ENCODE data around the gene TBX10. TPM values are rescaled to one million over a fixed set of nuclear protein-coding genes. Genes with fewer than 3 reads are reported as not detected.
"Not testable (repeated sequence)": the region's sequence is repeated elsewhere in the genome, so short reads cannot be mapped to it uniquely, and the experiment has no call there.

TBX10 gene
- total RNA-seq, 1 donor = not detected

DNA sequence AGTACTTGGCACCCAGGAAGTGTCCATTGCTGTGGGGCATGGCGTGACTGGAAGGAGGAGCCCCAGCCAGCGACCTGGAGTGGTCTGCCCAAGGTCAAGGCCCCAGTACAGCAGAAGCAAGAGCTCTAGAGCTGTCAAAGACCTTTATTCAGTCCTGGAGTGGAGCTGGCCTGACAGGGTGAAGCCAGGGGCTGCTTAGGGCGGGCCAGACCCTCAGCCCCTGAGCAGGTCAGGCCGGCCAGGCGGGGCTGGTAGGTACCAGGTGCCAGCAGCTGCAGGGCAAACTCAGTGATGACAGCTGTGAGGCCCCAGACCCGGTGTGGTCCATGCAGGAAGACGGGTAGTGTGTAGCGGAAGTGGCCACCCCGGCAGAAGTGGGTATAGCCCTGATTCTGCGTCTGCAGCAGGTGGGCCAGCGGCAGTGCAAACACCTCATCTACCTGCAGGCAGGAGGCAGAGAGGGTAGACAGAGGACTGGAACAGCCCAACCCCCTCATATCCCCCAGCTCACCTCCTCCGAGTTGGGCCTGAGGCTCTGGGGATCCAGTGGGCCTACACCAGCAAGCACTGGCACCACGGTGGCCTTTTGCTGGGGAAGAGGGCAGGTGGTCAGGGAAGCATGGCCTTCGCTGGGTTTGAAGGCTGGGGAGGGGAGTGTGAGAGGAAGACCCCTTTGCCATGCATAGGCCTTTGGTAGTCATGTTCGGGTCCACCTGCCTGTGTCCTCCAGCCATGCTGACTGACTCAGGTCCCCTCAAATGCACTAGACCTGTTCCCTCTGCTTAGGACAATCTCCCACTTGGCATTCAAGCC, 11.5 kb downstream of the TBX10 start:
- TF ChIP-seq, protein P1, sequence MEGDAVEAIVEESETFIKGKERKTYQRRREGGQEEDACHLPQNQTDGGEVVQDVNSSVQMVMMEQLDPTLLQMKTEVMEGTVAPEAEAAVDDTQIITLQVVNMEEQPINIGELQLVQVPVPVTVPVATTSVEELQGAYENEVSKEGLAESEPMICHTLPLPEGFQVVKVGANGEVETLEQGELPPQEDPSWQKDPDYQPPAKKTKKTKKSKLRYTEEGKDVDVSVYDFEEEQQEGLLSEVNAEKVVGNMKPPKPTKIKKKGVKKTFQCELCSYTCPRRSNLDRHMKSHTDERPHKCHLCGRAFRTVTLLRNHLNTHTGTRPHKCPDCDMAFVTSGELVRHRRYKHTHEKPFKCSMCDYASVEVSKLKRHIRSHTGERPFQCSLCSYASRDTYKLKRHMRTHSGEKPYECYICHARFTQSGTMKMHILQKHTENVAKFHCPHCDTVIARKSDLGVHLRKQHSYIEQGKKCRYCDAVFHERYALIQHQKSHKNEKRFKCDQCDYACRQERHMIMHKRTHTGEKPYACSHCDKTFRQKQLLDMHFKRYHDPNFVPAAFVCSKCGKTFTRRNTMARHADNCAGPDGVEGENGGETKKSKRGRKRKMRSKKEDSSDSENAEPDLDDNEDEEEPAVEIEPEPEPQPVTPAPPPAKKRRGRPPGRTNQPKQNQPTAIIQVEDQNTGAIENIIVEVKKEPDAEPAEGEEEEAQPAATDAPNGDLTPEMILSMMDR (IDR thresholded peaks at IDR 0.05; ENCODE audit: insufficient read depth, low read length) = no peak

DNA sequence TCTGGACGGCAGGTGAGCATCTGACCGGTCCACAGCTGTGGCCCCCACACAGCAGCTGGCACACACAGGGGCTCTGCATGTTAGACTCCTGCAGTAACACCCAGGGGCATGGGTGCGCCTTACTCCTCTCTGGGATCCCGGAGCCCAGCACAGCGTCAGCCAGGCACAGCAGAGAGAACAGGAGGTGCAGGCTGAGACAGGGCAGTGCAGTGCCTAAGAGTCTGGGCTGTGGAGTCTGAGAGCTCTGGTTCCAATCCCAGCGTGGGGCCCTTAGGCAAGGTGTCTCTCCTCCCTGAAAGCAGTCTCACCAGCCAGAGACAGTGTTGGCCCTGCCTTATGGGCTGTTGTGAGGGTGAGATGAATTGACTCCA, 12.1 kb downstream of the TBX10 start:
- DNase-seq (ENCODE audit: low read depth) = no peak
- TF ChIP-seq, protein P1 (IDR thresholded peaks at IDR 0.05; ENCODE audit: insufficient read depth, low read length) = no peak
- H3K4me3 ChIP-seq (ENCODE audit: low read depth, low read length) = no peak overlapping the region

More for the DNA sequence above, 11.5 kb downstream of the TBX10 start:
- no peak overlapping the region for H3K4me3 ChIP-seq (ENCODE audit: low read depth, low read length)
- no peak for DNase-seq (ENCODE audit: low read depth)

DNA sequence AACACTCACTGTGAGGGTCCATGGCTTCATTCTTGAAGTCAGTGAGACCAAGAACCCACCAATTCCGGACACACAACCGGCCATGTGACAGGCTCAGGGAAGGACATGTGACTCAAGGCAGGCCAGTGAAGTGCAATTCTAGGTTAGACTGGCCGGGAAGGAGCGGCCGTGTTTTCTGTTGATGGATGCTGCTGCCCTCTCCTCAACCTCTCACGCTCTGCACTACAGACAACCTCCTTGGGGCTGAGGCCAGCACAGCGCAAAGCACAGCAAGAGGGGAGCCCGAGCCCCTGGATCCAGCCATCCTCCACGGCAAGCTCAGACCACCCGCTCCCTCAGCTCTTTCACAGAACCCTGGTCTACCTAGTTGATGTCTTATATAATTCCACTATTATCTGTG, 12.6 kb downstream of the TBX10 start:
- no peak overlapping the region for H3K4me3 ChIP-seq (ENCODE audit: low read depth, low read length)
- no peak for DNase-seq (ENCODE audit: low read depth)

DNA sequence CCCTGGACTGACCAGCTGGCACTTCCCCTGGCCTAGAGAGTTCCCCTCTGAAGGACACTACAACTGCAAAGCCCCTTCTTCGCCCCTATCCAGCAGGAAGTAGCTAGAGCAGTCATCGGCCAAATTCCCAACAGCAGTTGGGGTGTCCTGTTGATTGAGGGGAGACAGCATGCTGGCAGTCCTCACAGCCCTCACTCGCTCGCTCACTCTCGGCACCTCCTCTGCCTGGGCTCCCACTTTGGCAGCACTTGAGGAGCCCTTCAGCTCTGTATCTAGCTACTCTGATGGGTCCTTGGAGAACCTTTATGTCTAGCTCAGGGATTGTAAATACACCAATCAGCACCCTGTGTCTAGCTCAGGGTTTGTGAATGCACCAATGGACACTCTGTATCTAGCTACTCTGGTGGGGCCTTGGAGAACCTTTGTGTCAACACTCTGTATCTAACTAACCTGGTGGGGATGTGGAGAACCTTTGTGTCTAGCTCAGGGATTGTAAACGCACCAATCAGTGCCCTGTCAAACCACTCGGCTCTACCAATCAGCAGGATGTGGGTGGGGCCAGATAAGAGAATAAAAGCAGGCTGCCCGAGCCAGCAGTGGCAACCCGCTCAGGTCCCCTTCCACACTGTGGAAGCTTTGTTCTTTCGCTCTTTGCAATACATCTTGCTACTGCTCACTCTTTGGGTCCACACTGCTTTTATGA, 13.3 kb downstream of the TBX10 start:
- not testable (repeated sequence) for DNase-seq (ENCODE audit: low read depth); H3K4me3 ChIP-seq (ENCODE audit: low read depth, low read length)

More for the DNA sequence above, 12.6 kb downstream of the TBX10 start:
- TF ChIP-seq, protein P1 (IDR thresholded peaks at IDR 0.05; ENCODE audit: insufficient read depth, low read length) = no peak

DNA sequence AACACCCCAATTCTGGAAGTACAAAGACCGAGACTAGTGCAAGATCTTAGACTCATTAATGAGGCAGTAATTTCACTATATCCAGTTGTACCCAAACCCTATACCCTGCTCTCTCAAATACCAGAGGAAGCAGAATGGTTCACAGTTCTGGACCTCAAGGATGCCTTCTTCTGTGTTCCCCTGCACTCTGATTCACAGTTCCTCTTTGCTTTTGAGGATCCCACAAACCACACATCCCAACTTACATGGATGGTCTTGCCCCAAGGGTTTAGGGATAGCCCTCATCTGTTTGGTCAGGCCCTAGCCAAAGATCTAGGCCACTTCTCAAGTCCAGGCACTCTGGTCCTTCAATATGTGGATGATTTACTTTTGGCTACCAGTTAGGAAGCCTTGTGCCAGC, 15.8 kb downstream of the TBX10 start:
- H3K4me3 ChIP-seq (ENCODE audit: low read depth, low read length); DNase-seq (ENCODE audit: low read depth): not testable (repeated sequence)

DNA sequence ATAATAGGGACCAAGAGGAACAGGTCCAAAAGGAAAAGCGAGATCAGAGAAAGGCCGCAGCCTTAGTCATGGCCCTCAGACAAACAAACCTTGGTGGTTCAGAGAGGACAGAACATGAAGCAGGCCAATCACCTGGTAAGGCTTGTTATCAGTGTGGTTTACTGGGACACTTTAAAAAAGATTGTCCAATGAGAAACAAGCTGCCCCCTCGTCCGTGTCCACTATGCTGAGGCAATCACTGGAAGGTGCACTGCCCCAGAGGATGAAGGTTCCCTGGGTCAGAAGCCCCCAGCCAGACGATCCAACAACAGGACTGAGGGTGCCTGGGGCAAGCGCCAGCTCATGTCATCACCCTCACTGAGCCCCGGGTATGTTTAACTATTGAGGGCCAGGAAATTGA, 16.7 kb downstream of the TBX10 start:
- H3K4me3 ChIP-seq (ENCODE audit: low read depth, low read length); DNase-seq (ENCODE audit: low read depth): not testable (repeated sequence)

DNA sequence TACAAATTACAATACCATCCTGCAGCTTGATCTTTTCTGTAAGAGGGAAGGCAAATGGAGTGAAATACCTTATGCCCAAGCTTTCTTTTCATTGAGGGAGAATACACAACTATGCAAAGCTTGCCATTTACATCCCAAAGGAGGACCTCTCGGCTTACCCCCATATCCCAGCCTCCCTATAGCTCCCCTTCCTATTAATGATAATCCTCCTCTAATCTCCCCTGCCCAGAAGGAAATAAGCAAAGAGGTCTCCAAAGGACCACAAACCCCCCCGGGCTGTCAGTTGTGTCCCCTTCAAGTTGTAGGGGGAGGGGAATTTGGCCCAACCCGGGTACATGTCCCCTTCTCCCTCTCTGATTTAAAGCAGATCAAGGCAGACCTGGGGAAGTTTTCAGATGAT, 17.6 kb downstream of the TBX10 start:
- H3K4me3 ChIP-seq (ENCODE audit: low read depth, low read length); DNase-seq (ENCODE audit: low read depth): not testable (repeated sequence)

DNA sequence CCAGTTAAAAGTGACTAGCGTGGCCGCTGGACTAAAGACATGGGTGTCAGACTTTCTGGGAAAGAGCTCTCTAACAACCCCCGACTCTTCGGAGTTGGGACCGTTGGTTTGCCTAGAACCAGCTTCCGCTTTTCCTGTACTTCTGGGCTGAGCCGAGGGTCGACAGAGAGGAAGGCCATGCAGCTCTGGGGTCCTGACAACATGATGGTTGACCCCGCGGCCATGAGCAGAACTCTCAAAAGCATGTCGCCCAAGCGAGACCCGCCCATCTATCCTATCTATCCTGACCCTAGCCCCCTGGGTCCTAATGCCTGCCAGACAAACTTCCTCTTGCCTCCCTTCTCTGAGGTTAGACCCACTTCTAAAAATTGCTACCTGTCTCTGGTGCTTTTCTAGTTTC, 18.9 kb downstream of the TBX10 start:
- H3K4me3 ChIP-seq (ENCODE audit: low read depth, low read length); DNase-seq (ENCODE audit: low read depth): not testable (repeated sequence)

DNA sequence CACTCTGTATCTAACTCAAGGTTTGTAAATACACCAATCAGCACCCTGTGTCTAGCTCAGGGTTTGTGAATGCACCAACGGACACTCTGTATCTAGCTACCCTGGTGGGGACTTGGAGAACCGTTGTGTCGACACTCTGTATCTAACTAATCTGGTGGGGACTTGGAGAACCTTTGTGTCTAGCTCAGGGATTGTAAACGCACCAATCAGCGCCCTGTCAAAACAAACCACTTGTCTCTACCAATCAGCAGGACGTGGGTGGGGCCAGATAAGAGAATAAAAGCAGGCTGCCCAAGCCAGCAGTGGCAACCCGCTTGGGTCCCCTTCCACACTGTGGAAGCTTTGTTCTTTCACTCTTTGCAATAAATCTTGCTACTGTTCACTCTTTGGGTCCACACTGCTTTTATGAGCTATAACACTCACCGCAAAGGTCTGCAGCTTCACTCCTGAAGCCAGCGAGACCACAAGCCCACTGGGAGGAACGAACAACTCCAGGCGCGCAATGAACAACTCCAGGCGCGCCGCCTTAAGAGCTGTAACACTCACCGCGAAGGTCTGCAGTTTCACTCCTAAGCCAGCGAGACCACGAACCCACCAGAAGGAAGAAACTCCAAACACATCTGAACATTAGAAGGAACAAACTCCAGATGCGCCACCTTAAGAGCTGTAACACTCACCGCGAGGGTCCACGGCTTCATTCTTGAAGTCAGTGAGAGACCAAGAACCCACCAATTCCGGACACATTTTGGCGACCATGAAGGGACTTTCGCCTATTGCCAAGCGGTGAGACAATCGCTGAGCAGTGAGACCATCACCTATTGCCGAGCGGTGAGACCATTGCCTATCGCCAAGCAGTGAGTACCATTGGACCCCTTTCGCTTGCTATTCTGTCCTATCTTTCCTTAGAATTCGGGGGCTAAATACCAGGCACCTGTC, 19.6 kb downstream of the TBX10 start:
- DNase-seq (ENCODE audit: low read depth); H3K4me3 ChIP-seq (ENCODE audit: low read depth, low read length): not testable (repeated sequence)

DNA sequence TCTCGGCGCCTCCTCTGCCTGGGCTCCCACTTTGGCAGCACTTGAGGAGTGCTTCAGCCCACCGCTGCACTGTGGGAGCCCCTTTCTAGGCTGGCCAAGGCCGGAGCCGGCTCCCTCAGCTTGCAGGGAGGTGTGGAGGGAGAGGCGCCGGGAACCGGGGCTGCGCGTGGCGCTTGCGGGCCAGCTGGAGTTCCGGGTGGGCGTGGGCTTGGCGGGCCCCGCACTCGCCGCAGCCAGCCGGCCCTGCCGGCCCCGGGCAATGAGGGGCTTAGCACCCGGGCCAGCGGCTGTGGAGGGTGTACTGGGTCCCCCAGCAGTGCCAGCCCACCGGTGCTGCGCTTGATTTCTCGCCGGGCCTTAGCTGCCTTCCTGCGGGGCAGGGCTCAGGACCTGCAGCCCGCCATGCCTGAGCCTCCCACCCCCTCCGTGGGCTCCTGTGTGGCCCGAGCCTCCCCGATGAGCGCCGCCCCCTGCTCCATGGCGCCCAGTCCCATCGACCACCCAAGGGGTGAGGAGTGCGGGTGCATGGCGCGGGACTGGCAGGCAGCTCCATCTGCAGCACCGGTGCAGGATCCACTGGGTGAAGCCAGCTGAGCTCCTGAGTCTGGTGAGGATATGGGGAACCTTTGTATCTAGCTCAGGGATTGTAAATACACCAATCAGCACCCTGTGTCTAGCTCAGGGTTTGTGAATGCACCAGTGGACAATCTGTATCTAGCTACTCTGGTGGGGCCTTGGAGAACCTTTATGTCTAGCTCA, 20.5 kb downstream of the TBX10 start:
- not testable (repeated sequence) for H3K4me3 ChIP-seq (ENCODE audit: low read depth, low read length); DNase-seq (ENCODE audit: low read depth)
